Calu3 (cell line): ENCODE data around the gene HRH2. TPM values are rescaled to one million over a fixed set of nuclear protein-coding genes. Genes with fewer than 3 reads are reported as not detected.

ENCODE experiments used
- BruUV-seq: library from RNA; stranded (reverse); fragments of 400-500 nt; replicated peaks from 2 replicates; lab custom pipeline; 2021; lab: Mats Ljungman, UMichigan
- CTCF ChIA-PET: fragments of 300-600 bp; sonication (Branson Sonifier 250); formaldehyde crosslinking; loops from one replicate; lab custom pipeline; 2022; ENCODE audit warnings: antibody characterized with exemption; lab: Charles Lee
- DNase-seq: peaks from one replicate; pipeline ENCODE4 v3.0.0; 2022
- H3K27ac Mint-ChIP-seq: one replicate; pipeline ENCODE4 v1.8.0; 2022; ENCODE audit warnings: mixed read lengths; ENCODE audit not compliant: unreplicated experiment
- H3K27me3 Mint-ChIP-seq: one replicate; pipeline ENCODE4 v1.8.0; 2022; ENCODE audit warnings: mixed read lengths; ENCODE audit not compliant: unreplicated experiment
- H3K36me3 Mint-ChIP-seq: one replicate; pipeline ENCODE4 v1.8.0; 2022; ENCODE audit warnings: mild to moderate bottlenecking, moderate library complexity, mixed read lengths; ENCODE audit not compliant: insufficient read depth, unreplicated experiment
- H3K4me1 Mint-ChIP-seq: one replicate; pipeline ENCODE4 v1.8.0; 2022; ENCODE audit warnings: mild to moderate bottlenecking, low read depth, mixed read lengths; ENCODE audit not compliant: unreplicated experiment
- H3K4me3 Mint-ChIP-seq: one replicate; pipeline ENCODE4 v1.8.0; 2022; ENCODE audit warnings: mild to moderate bottlenecking, low read depth, moderate library complexity, mixed read lengths; ENCODE audit not compliant: unreplicated experiment
- H3K9me3 Mint-ChIP-seq: one replicate; pipeline ENCODE4 v1.8.0; 2022; ENCODE audit warnings: low read depth, mixed read lengths; ENCODE audit not compliant: unreplicated experiment
- intact Hi-C: fragments of 100-400 bp; cut with micrococcal nuclease; formaldehyde crosslinking; loops from one replicate; pipeline ENCODE4 v1.10.0; 2022; ENCODE audit not compliant: unreplicated experiment
- total RNA-seq: library from RNA; stranded (reverse); gene quantifications from 2 replicates; pipeline ENCODE4 v1.2.3, GENCODE V29; 2022
- TF ChIP-seq, protein P1 (sequence below): fragments of 200-600 bp; IDR thresholded peaks from one replicate; pipeline ENCODE4 v1.8.0; 2022; ENCODE audit warnings: antibody characterized with exemption; ENCODE audit not compliant: unreplicated experiment

HRH2 gene
- total RNA-seq, 1 experiment from 2014 or later, result not detected

DNA sequence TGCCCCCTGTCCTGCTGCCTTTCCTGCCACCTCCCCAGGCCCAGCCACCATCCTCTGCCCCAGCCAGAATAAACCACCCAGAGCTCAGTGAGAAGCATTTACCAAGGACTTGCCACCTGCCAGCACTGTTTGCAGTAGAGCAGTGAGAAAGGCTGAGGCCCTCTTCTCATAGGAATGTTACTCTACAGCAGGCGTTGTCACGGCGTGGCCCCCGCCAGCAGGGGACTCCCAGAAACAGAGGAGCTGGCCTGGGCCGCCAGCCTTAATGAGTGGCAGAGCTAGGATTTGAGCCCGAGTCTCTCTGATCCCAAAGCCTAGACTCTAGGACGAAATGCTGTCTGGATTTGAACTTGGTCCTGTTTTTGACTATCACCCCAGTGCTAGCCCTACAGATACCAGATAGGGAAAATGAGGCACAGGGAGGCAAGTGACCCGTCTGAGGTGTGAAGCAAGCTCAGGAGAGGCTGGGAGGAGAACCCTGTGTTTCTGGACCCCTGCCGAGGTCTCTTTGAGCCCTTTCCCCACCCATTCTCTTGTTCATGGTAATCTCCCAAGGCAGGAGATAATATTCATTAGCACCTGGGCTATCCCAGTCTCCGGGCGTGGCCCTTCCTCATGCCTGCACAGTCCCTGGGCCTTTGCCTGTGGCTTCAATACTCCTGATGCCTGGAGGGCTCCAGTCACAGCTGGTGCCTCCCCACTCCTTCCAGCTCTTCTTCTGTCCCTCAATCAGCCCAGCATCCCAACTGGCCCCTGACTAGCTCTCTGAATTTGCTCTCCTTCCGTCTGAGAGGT is 30.7 kb downstream of the HRH2 start:
- CTCF ChIA-PET, result no interaction called here
- no TSS peak for BruUV-seq
- H3K27ac Mint-ChIP-seq, result no peak overlapping the region
- H3K27me3 Mint-ChIP-seq, result peaks cover 75% of the 10 kb centered on the region
- no peaks in the 10 kb centered on the region for H3K9me3 Mint-ChIP-seq
- H3K4me1 Mint-ChIP-seq, result no peaks in the 10 kb centered on the region
- DNase-seq, result no peak
- no peak overlapping the region for H3K4me3 Mint-ChIP-seq
- TF ChIP-seq, protein P1, sequence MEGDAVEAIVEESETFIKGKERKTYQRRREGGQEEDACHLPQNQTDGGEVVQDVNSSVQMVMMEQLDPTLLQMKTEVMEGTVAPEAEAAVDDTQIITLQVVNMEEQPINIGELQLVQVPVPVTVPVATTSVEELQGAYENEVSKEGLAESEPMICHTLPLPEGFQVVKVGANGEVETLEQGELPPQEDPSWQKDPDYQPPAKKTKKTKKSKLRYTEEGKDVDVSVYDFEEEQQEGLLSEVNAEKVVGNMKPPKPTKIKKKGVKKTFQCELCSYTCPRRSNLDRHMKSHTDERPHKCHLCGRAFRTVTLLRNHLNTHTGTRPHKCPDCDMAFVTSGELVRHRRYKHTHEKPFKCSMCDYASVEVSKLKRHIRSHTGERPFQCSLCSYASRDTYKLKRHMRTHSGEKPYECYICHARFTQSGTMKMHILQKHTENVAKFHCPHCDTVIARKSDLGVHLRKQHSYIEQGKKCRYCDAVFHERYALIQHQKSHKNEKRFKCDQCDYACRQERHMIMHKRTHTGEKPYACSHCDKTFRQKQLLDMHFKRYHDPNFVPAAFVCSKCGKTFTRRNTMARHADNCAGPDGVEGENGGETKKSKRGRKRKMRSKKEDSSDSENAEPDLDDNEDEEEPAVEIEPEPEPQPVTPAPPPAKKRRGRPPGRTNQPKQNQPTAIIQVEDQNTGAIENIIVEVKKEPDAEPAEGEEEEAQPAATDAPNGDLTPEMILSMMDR, result no peak
- intact Hi-C loops, result no loop called here
- no peaks in the 10 kb centered on the region for H3K36me3 Mint-ChIP-seq

DNA sequence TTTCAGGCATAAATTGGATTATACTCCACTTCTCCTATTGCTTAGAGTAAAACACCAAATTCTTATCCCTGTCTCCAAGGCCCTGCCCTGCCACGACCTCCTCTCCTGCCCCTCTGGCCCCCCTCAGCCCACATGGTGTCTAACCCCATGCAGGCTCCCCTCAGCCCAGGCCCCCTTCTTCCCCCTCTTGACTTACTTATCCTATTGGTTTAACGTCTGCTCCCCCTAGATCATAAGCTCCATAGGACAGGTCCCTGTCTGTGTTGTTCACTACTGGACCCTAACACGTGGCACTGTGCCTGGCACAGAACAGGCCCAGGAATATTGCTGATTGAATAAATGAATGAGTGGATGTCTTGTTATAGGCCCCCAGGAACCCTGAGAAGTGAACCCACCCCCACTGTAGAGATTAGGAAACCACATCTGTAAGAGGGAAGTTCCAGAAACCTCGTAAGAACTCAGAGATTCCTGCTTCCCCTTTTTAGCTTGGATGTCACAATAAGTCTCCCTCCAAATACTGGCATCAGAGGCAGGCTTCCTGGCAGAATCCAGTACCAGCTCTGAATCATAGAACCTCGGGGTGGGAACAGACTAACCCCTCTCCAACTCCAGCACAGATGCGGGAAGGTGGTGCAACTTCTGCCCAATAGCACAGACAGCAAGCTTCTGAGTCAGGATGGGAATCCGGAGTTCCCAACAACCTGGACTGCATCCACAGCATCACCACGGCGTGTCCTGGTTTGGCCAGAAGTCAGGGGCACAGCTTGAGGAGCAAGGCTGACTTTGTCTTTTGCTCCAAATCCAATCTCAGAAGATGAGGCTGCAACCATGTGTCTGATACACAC is 31.5 kb downstream of the HRH2 start:
- Mint-ChIP-seq H3K4me3 (no peak overlapping the region), H3K36me3 (no peaks in the 10 kb centered on the region), H3K27ac (no peak overlapping the region), H3K27me3 (peaks cover 80% of the 10 kb centered on the region), H3K4me1 (no peaks in the 10 kb centered on the region), H3K9me3 (no peaks in the 10 kb centered on the region)
- CTCF ChIA-PET, result interaction anchor here (0.6 kb wide), 1 partner anchor 200 kb away, joined by 5 read pairs; no protein-coding TSS in a partner anchor
- BruUV-seq, result no TSS peak
- DNase-seq, result no peak
- intact Hi-C loops, result no loop called here
- TF ChIP-seq, protein P1, result no peak

DNA sequence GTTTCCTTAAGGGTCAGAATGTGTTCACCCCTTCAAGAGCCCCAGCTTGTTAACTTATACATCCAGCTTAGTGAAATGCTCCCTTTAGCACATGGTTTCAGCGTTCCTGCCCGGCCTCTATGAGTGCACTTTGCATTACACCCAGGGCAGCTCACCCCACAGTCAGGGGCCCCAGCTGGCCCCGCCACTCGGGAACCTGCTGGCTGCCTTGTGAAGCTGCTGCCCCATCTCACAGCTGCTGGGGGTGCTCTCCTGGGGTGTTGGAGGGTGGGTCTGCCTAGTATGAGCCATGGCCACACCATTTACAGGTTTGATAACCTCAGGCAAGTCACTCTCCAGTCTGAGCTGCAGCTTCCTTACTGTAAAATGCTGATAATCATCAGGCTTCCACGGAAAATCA is 32.2 kb downstream of the HRH2 start:
- Mint-ChIP-seq H3K27ac (no peak overlapping the region), H3K9me3 (no peaks in the 10 kb centered on the region), H3K4me3 (no peak overlapping the region), H3K4me1 (no peaks in the 10 kb centered on the region), H3K36me3 (no peaks in the 10 kb centered on the region), H3K27me3 (peaks cover 75% of the 10 kb centered on the region)
- TF ChIP-seq, protein P1, result no peak
- no peak for DNase-seq
- intact Hi-C loops, result no loop called here
- CTCF ChIA-PET, result no interaction called here
- no TSS peak for BruUV-seq

DNA sequence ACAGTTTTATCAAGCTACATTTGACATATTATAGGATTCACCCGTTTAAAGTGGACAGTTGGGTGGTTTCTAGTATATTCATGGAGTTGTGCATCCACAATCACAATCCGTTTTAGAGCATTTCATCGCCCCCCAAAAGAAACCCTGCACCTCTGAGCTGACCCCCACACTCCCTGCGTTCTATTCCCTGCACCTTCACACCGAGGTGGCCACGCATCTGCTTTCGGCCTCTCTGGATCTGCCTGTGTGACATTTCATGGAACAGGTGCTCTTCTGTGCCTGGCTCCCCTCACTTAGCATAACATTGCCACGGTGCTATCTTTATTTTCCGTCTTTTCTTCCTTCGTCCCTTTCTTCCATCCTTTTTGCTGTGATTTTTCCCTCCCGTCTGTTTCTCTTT is 32.7 kb downstream of the HRH2 start:
- CTCF ChIA-PET, result no interaction called here
- intact Hi-C loops, result no loop called here
- Mint-ChIP-seq H3K9me3 (no peaks in the 10 kb centered on the region), H3K4me3 (no peak overlapping the region), H3K27ac (no peak overlapping the region), H3K27me3 (peaks cover 70% of the 10 kb centered on the region), H3K4me1 (no peaks in the 10 kb centered on the region), H3K36me3 (no peaks in the 10 kb centered on the region)
- TF ChIP-seq, protein P1, result no peak
- no TSS peak for BruUV-seq
- DNase-seq, result no peak
